DMS53 treated with DMSO at 0.1 percent for 48 hours (cell line): Measurements from ENCODE around the gene NRROS.

Experiments used
- DNase-seq: peaks from one replicate; lab custom pipeline; 2025; ENCODE audit not compliant: unreplicated experiment; lab: John Stamatoyannopoulos, UW

Gene NRROS

DNA sequence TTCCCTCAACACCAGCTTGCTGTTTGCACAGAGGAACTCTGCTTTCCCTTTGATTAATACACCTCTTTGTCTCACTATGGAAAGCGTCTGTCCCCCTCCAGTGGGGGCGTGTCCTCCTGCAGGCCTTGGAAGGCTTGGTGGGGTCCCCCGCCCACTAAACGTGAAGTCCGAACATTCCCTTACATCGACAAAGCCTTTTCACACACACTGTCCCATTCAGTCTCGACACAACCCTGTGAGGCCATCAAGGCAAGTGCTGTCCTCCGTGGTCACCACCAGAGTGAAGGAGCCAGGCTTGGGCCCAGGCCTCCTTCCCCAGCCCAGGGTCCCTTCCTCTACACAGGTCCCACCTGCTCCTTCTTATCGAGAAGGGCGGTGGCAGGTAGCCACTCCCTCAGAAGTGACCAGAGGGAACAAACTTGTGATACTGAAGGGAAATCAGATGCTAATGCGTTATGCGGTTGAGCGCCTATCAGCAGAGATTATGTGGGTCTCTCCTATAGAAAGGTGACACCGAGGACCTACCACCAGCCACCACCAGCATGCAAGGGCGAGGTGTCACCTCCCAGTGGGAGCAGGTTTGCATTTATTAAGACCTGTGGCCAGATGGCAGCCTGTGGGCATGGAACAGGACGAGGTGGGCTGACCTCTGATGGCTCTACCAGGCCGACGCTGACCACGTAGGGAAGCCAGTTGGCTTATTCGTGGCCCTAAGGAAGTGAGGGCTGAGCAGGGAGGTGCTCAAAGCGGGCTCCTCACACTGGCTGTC, 6.6 kb downstream of the NRROS start:
- no peak for DNase-seq

DNA sequence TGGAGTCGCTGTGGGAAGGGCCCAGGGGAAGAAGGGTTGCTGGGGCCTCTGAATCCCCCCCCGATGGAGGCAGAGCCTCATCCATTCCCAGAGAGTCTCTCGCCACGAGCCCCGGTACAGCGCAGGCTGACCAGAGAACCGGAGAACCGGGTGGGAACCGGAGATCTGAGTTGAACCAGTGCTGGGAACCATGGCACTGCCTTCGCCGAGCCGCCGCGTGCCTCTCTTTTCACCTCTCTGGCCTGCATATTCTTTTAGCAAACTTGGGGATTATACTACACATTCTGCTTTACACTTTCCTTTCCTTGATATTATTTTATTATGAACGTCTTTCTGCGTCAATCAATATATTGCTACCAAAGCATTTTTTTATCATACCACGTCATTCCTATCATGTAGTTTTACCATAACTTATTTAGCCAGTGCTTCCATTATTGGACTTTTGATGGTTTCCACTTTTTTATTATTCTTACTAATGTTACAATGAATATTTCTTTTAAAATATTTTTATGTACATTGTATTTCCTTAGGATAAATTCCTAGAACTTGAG, 7.2 kb downstream of the NRROS start:
- no peak for DNase-seq

DNA sequence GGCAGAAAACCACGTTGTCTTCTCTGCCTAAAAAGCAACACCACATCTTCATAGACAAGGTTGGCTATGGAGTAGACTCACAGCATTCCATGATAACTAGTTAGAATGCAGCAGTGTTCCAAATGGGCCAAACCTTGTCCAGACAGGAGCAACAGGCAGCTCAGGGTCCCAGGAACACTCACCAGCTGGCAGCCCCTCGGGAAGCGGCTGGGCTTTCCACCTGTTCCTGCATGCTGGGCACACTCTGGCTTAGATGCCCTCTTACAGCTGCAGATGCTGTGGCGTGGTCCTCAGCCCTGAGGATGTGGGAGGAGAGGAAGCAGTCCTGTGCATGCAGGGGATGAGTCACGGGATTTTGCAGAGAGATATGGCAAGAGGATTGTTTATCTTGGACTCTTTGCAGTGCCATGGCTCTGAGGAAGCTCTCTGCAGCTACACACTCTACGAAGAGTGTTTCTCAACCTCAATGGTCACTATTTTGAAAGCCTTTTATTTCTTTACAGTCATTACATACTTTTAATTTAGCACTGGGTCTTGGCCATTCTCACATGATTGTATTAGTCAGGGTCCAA, 11.3 kb downstream of the NRROS start:
- peak; percentile 71 for DNase-seq

DNA sequence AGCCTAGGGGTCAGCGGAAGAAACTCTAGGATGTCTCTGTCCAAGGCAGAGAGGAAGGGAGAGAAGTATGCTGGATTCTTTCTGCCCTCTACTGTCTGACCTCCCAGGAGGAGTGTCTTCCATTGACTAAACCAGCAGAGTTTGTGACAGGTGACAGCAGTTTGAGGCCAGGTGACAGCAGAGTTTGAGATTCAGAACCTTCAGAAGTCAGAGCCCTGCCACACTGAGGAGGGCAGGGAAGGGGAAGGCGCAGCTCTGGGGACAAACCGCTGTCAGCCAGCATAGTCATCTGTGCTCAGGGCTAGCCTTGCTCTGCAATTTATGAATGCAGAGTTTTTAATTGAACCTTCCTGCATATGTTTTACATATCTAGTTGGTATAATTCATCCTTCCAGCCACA, 12.3 kb downstream of the NRROS start:
- no peak for DNase-seq

DNA sequence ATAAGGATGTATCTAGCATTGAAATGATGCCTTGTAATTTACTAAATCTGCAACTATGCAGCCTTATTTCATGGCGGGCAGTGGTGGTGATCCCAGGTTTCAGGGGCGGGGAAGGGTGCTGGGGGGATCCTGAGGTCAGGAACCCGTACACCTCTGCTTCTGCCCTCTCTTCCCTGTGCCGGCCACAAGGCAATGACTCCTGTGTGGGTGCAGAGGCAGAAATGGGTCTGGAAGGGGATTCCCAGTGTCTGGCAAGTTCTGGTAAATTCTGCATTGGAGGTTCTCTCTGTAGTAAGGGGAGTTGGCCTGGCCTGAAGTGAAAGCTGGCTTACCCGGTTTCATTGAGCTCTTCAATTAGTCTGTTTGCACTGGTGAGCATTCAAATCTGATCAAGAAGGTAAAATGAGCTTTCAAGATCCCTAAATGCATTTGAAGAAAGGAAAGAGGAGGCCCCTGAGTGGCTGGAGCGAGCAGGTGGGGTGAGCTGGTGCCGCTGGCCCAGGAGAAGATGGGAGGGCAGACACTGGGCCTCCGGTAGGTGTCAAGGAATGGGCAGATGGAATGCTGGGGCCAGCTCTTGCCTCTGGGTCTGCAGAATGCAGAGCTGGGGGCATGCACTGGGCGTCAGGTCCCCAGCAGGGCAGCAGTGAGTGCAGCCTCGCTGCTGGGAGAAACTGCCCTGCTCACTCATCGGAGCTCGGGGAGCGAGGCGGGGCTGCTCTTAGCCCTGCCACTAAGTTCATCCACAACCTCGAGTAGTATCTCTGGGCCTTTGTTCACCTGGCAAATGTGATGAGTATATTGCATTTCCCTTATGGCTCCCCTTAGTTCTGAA, 13.7 kb downstream of the NRROS start:
- DNase-seq: no peak

DNA sequence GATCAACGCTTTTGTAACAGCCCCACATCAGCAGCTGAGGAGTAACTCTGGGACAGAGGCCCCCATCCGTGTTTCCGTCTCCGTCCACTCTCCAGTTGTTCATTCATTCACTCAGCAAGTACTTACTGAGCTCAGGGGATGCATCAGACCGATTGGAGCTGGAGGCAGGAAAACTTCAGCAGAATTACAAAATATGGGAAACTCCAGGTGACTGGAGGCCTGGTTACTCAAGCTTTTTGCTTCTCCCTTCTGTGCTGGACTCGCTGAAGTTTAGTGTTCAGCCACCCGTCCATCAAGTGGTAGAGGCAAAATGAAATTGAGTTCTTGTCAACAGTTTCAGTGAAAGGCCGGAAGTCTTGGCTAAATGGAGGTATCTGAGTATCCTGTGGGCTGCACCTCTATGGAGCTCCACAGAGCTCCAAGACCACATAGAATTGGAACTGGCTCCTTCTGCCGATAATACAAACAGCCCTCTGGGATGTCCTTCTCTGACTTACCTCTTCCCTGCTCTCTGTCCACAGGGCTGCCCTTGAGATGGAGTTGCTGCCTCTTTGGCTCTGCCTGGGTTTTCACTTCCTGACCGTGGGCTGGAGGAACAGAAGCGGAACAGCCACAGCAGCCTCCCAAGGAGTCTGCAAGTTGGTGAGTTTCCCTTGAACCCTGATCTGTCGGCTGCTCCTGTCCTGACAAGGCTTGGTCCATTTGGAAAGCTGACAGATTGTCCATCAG, 14.7 kb downstream of the NRROS start:
- DNase-seq: no peak

DNA sequence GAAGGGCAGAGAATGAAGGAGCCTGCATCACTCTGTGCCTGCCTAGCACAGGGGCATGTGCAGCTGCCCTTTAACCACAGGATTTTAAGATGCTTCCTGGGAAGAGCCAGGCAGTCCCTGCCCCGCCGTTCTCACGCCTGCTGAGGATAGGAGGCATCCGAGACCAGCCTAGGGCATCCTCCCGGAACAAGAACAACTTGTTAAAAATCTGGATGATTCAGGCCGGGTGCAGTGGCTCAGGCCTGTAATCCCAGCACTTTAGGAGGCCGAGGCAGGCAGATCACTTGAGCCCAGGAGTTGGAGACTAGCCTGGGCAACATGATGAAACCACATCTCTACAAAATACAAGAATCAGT, 15.2 kb downstream of the NRROS start:
- no peak for DNase-seq

DNA sequence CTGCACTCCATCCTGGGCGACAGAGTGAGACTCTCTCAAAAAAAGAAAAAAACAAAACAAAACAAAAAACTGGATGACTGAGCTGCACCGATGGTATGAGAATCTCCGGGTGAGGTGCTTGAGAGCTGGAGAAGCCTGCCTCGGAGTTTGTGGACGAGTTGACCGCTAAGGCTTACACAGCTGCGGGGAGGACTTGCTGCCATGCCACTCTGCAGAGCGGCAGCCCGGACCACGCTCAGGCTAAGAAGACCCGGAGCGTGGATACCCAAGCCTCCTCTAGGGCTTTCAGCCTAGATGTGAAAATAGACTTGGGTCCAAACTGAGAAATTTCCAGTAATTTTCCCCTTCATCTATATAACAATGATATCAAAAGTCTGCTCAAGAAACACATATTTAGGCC, 16.0 kb downstream of the NRROS start:
- no peak for DNase-seq

DNA sequence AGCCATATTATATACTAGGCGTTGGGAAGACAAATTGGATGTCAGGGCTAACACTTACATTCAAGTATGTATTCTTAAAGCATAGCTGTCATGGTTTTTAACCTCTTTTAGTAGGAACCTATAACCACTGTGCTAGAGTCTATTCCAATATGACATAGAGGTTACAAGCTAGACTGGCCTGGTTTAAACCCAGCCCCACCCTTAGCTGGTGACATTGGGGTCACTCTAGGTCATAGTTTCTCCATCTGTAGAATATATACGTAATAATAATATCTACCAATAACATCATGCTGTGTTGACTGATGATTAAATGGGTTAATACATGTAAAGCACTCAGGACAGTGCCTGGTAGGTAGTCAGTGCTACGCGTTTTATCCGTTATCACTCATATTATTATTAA, 16.7 kb downstream of the NRROS start:
- DNase-seq: no peak

DNA sequence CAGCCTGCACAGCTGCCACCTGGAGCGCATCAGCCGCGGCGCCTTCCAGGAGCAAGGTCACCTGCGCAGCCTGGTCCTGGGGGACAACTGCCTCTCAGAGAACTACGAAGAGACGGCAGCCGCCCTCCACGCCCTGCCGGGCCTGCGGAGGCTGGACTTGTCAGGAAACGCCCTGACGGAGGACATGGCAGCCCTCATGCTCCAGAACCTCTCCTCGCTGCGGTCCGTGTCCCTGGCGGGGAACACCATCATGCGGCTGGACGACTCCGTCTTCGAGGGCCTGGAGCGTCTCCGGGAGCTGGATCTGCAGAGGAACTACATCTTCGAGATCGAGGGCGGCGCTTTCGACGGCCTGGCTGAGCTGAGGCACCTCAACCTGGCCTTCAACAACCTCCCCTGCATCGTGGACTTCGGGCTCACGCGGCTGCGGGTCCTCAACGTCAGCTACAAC, 20.4 kb downstream of the NRROS start:
- no peak for DNase-seq

DNA sequence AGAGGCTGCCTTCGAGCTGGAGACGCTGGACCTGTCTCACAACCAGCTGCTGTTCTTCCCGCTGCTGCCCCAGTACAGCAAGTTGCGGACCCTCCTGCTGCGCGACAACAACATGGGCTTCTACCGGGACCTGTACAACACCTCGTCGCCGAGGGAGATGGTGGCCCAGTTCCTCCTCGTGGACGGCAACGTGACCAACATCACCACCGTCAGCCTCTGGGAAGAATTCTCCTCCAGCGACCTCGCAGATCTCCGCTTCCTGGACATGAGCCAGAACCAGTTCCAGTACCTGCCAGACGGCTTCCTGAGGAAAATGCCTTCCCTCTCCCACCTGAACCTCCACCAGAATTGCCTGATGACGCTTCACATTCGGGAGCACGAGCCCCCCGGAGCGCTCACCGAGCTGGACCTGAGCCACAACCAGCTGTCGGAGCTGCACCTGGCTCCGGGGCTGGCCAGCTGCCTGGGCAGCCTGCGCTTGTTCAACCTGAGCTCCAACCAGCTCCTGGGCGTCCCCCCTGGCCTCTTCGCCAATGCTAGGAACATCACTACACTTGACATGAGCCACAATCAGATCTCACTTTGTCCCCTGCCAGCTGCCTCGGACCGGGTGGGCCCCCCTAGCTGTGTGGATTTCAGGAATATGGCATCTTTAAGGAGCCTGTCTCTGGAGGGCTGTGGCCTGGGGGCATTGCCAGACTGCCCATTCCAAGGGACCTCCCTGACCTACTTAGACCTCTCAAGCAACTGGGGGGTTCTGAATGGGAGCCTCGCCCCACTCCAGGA, 21.1 kb downstream of the NRROS start:
- DNase-seq: no peak

DNA sequence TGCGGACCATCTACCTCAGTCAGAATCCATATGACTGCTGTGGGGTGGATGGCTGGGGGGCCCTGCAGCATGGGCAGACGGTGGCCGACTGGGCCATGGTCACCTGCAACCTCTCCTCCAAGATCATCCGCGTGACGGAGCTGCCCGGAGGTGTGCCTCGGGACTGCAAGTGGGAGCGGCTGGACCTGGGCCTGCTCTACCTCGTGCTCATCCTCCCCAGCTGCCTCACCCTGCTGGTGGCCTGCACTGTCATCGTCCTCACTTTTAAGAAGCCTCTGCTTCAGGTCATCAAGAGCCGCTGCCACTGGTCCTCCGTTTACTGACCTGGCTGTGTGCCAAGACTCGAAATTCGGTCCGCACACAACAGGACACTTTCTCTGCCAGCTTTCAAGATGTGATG, 21.9 kb downstream of the NRROS start:
- no peak for DNase-seq

DNA sequence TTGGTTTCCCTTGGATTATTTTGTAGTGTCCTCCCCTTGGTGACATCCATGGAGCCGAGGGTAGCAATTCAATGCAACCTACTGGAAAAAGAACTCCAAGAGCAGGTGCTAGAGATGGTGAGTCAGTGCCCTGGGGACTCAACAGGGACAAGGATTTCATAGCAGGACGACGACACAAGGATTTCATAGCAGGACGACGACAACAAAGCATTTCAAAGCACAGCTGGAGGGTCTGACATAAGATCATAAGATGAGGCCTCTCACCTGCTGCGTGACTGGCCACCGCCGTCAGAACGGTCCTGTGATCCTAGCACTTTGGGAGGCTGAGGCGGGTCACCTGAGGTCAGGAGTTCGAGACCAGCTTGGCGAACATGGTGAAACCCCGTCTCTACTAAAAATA, 22.5 kb downstream of the NRROS start:
- no peak for DNase-seq

DNA sequence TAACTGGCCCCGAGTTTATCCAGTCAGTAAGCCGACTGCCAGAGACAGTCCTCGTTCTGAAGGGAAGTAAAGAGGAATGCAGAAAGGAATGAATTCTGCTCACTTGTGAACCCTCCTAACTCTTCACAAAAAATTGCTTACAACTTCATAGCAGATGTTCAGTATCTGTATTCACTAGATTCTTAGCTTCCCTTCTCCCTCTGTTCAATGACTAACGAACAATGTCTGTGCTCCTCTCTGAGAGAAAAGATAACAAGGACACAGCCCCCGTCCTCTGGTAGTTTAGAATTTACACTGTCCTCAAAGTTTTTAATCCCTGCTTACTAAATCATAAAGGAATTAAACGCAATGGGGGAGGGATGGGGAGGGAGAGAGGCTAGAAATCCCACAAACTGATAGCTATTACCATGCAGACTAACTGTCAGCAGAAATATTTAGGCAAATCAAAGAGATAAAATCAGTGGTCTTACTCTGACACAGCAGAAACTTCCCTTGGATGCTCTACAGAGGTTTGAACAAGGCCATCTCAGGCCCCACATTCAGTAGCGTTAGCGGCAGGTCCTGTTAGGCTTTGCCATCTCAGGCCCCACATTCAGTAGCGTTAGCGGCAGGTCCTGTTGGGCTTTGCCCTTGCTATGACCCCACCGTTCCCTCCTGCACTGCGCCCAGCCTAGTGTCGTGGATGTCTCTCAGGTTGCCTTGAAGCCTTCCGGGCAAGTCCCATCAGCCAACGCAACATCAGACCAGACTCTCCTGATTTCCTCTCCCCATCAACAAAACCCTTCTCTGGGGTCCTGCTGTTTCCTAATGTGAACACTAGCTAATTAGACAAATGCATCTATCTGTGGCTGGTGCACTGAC, 23.4 kb downstream of the NRROS start:
- no peak for DNase-seq

DNA sequence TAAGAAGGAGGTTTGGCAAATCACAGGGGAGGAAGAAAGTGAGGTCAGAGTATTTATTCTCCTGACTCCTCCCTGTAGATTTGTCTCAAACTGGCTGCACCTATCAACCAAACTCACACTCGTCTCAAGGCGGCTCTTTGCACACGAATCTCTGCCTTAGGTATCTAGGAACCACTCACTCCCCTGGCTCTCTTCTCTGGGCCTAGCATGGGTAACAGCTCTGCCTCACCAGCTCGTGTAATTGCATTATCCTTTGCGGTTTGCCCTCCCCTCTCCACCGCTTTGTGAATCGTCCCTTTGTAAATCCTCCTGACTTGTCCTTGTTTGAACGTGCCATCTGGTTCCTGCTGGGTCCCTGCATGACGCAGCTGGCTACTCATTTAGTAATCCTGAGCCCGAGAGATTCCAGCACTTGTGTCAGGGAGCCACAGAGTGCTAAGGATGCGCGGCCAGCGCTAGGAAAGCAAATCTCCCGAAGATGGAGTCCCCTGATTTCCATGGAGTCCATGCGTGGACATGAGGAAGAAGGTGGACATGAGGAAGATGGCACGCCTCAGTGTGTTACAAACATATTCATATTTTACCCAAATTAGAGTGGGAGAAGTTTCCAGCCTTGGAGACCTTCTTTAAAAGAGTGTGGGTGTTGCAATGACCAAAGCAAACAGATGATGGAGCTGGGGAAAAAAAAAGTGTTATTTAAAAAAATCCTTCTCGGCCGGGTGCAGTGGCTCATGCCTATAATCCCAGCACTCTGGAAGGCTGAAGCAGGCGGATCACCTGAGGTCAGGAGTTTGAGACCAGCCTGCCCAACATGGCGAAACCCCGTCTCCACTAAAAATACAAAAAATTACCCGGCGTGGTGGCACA, 26.7 kb downstream of the NRROS start:
- peak; percentile 85 for DNase-seq

DNA sequence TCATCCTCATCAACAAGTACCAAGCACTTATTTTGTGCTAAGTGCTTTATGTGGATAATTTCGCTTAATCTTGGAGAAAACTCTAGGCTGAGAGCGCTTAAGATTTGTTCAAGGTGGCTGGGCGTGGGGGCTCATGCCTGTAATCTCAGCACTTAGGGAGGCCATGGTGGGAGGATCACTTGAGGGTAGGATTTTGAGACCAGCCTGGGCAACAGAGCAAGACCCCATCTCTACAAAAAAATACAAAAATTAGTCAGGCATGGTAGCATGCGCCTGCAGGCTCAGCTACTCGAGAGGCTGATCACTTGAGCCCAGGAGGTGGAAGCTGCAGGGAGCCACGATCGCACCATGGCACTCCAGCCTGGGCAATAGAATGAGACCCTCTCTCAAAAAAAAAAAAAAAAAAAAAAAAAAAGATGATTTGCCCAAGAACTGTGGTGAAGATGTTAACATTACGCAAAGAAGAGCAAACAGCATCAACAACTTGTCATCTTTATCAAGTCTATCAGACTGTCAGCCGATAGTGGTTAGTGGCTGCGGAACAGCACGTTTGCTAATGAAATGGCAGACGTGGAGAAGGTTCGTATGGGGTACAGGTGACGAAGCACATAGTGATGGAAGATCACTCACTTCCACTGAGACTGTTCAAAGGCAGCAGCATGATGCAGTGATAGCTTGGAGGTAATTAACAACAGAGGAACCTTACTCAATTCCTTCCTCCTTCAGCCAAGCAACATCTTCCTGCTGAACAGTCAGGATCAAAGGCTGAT, 27.7 kb downstream of the NRROS start:
- no peak for DNase-seq

DNA sequence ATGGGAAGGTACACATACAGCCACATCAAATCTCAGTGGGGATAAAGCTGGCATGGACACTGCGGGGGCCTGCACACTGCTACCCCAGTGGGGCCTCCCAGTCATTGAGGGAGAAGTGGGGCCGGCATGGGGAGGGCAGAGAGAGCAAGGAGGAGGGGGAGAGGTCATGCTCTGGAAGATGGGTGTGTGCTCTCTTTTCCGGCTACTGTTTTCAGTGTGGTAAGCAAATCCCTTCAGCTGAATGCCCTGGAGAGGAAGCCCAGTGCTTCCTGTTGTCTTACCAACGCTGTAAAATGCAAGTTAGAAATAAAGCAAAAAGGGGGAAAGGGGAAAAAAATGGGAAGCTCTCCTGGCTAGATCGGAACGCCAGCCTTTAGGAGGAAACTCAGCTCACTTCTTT, 30.8 kb downstream of the NRROS start:
- no peak for DNase-seq

DNA sequence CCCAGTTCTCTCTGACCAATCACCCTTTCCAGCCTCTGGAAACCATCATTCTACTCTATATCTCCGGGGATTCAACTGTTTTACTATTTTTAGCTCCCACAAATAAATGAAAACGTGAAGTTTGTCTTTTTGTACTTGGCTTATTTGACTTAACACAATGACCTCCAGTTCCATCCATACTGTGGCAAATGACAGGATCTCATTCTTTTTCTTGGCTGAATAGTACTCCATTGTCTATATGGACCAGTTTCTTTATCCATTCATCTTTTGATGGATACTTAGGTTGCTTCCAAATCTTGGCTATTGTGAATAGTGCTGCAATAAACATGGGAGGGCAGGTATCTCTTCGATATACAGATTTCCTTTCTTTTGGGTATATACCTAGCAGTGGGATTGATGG, 34.1 kb downstream of the NRROS start:
- no peak for DNase-seq
